ENCODE results near the gene SPEG.

DNA sequence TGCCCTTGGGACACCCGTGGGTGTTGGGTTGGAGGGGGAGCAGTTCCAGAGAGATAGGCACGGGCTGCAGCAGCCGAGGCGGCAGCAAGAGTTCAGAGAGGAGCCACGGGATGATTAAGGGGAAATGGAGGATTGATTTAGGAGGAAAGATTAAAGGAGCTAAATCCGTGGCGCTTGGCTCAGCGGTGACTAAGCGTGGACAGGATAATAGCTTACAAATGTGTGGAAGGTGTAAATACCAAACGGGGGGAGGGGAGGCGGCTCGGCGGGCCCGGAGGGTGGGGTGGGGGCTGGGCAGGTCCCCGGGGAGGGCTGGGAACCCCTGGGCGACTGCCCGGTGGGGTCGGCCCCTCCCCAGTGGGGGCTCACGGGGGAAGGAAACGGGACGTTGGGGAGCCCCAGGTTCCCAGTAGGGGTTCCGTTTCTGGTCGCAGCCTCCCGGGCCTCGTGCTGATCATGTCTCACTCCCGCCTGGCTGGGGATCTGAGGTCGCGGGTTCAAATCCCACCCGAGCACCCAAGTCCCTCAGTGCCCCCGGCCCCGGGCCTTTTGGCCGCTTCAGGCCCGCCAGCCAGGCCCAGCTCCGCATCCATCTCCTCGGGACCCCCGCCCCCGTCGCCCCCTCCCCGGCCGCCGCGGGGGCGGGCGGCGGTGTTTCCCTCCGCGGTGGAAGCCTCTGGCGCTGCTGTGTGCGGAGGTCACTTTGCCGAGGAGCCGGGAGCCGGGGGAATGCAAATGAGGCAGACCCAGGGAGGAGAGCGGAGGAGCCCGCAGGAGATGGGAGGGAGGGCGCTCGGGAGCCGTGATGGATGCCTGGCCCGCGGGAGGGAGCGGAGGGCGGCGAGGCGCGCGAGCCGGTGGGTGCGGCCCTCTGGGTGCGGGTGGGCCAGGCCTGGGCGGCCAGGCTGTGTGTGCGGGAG, 87.7 kb downstream of the SPEG start:
- TF ChIP-seq, protein P1, sequence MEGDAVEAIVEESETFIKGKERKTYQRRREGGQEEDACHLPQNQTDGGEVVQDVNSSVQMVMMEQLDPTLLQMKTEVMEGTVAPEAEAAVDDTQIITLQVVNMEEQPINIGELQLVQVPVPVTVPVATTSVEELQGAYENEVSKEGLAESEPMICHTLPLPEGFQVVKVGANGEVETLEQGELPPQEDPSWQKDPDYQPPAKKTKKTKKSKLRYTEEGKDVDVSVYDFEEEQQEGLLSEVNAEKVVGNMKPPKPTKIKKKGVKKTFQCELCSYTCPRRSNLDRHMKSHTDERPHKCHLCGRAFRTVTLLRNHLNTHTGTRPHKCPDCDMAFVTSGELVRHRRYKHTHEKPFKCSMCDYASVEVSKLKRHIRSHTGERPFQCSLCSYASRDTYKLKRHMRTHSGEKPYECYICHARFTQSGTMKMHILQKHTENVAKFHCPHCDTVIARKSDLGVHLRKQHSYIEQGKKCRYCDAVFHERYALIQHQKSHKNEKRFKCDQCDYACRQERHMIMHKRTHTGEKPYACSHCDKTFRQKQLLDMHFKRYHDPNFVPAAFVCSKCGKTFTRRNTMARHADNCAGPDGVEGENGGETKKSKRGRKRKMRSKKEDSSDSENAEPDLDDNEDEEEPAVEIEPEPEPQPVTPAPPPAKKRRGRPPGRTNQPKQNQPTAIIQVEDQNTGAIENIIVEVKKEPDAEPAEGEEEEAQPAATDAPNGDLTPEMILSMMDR (IDR thresholded peaks at IDR 0.05) = no peak
- TF ChIP-seq POLR2A (IDR thresholded peaks at IDR 0.05) = no peak

All from prostate gland (tissue), 2 donors.